HS-27A (cell line): Measurements from ENCODE around the gene OTOP3.

Experiments used
- DNase-seq: peaks from one replicate; pipeline ENCODE4 v3.0.0-alpha.2; 2012; ENCODE audit warnings: low read depth, missing footprints

OTOP3 gene

DNA sequence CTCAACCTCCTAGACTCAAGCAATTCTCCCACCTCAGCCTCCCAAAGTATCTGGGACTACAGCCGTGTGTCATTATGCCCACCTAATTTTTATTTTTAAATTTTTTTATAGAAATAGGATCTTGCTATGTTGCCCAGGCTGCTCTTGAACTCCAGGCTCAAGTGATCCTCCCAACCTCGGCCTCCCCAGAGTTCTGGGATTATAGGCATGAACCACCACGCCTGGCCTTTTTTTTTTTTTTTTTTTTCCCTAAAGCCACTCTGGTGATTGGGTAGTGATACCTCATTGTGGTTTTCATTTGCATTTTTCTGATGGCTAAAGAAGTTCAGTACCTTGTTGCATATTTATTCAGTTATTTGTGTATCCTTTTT lies 50.5 kb downstream of the OTOP3 start:
- DNase-seq = no peak

DNA sequence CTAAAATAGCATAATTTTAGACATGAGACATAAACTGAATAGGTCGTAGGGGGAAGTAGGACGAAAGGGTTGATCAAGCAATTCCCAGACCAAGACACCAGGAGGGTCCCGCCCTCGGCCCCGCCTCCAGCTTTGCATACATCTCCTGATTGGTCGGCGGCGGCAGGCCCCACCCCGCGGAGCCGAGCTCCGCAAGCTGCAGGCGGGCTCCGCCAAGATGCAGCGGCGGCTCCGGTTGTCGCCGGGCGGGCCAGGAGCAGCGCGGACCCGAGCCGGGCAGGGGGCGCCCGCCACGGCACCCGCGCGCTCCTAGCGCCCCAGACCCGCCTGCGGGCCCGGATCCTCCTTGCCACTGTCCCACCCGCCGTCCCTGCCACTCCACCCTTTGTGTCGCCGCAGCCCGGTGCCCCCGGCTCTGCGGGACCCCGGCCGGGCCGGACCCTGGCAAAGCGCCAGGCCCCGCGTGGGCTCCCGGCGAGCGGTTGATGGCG lies 51.8 kb downstream of the OTOP3 start, which contains the start of gene CDR2L:
TSS of gene CDR2L (plus strand) at position 215 of the 491 bp plus-strand sequence. CDS start 412 bp downstream, outside the sequence.
- peak; percentile 54 for DNase-seq

- DNase-seq = no peak
Observed at GRCh38 chr17:74987909-74988711, 52.4 kb downstream of the OTOP3 start.

GRCh38 chr17:74990581-74991105 lies 54.9 kb downstream of the OTOP3 start:
- DNase-seq = no peak

DNA sequence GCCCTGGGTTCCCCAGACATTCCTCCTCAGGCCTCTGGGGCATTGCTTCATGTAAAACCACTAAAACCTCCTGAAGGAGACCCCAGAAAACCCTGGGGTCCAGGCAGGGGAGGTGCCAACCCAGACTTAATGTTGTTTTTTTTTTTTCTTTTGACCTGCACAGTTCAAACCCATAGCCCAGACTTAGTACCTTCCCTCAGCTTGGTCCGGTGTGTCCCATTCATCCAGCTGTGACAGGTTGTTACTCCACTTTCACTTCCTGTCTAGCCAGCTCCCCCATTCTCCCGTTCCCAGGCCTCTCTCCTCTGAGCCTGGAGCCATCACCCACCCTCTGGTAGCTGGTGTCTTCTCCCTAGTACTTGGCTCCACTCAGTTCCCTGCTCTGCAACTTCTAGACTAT lies 56.5 kb downstream of the OTOP3 start:
- DNase-seq = no peak

DNA sequence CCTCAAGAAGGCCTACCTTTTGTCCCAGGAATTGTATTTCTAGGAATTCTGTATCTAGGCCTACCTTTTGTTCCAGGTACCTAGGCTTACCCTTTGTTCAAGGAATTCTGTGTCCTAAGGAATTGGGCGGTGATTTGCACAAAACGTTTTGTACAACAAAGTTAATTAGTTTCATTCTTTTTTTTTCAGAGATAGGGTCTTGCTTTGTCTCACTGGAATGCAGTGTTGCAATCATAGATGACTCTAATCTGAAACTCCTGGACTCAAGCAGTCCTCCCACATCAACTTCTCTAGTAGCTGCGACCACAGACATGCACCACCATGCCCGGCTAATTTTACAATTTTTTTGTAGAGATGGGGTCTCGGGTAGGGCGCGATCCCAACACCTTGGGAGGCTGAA lies 58.7 kb downstream of the OTOP3 start:
- DNase-seq = no peak

DNA sequence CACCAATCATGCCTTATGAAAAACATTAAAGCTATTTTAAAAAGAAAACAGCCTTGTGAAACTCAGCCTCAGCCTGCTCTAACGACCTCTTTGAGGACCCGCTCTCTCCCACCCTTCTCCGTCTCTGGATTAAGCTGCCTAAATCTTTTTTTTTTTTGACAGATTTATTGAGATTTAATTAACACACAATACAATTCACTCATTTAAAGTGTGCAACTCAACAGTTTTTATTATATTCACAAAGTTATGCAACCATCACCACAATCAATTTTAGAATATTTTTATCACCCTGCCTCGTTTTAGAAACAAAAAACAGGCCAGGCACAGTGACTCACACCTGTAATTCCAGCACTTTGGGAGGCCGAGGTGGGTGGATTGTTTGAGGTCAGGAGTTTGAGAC lies 60.1 kb downstream of the OTOP3 start:
- no peak for DNase-seq

DNA sequence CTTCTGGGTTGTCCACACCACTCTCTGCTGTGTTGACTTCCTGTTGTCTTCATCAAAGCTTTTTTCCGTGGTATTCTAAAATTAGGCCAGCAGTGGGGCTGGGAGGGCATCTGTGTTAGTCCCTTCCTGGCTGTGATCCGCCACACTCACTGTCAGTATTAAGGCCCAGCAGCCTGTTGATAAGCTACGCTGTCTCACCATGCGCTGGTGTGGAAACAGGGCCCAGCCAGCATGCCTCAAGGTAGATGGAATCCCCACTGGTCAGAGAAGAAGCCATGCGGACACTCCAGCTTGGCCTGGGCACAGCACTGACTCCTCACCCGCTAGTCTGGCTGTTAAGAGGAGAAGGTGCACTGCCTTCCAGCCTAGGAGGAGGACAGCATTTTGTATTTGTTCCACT lies 63.1 kb downstream of the OTOP3 start:
- DNase-seq = no peak

DNA sequence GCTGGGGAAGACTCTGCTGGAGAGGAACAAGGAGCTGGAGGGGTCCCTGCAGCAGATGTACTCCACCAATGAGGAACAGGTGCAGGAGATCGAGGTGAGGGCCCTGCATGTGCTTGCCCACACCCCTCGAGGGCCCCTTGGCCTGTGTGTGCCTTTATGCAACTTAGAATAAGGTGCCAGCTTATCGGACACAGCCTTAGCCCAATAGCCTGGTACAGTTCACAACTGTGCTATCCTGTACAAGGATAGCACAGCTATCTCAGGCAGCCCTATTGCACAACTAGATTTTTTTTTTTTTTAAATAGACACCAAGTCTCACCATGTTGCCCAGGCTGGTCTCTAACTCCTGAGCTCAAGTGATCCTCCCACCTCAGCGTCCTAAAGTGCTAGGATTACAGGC lies 63.8 kb downstream of the OTOP3 start:
- DNase-seq = no peak
